ENCODE data around the gene SCNM1.

DNA sequence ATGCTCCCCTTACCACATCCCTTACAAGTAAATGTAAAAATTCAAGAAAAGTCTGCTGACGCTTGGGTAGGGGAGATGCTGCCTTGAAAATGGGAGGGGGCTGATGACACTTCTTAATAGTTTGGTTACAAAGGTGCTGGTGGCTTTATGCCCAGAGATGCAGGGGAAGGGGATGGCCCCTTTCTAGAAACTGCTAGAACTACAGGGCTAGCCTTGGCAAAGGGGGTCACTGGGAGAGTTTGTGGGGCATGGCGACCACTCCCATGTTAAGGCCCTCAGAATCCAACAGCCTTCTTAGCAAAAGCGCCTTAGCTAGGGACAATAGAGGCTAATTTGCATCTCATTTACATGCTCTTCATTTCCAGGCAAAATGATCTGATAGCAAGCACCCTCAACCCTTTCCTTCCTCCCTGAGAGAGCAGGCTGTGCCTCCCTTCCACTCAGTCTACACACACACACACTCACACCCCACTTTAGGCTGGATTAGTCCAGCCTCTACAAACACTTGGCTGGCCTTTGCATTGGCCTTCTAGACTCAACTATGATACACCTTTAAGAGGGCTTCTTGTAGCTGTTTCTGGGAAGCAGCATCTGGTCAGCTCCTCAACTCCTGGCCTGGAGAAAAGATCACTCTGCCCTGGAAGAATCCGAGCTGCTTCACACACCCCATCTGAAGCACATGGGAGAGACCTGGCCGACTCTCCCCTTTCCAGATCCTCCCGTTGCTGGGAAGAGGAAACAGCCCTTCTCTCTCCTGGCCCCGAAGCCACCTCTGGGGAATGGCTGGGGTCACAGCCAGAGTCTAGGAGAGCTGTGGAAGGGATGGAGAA, 21.3 kb upstream of the SCNM1 start:
- TF ChIP-seq, protein P1, sequence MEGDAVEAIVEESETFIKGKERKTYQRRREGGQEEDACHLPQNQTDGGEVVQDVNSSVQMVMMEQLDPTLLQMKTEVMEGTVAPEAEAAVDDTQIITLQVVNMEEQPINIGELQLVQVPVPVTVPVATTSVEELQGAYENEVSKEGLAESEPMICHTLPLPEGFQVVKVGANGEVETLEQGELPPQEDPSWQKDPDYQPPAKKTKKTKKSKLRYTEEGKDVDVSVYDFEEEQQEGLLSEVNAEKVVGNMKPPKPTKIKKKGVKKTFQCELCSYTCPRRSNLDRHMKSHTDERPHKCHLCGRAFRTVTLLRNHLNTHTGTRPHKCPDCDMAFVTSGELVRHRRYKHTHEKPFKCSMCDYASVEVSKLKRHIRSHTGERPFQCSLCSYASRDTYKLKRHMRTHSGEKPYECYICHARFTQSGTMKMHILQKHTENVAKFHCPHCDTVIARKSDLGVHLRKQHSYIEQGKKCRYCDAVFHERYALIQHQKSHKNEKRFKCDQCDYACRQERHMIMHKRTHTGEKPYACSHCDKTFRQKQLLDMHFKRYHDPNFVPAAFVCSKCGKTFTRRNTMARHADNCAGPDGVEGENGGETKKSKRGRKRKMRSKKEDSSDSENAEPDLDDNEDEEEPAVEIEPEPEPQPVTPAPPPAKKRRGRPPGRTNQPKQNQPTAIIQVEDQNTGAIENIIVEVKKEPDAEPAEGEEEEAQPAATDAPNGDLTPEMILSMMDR (IDR thresholded peaks at IDR 0.05; ENCODE audit: insufficient read depth, low read depth, low read length), result no peak
- TF ChIP-seq EZH2 (IDR thresholded peaks at IDR 0.05; ENCODE audit: insufficient read depth, low read length), result no peak
